Measurements from ENCODE around the gene MTA1.

Gene MTA1

DNA sequence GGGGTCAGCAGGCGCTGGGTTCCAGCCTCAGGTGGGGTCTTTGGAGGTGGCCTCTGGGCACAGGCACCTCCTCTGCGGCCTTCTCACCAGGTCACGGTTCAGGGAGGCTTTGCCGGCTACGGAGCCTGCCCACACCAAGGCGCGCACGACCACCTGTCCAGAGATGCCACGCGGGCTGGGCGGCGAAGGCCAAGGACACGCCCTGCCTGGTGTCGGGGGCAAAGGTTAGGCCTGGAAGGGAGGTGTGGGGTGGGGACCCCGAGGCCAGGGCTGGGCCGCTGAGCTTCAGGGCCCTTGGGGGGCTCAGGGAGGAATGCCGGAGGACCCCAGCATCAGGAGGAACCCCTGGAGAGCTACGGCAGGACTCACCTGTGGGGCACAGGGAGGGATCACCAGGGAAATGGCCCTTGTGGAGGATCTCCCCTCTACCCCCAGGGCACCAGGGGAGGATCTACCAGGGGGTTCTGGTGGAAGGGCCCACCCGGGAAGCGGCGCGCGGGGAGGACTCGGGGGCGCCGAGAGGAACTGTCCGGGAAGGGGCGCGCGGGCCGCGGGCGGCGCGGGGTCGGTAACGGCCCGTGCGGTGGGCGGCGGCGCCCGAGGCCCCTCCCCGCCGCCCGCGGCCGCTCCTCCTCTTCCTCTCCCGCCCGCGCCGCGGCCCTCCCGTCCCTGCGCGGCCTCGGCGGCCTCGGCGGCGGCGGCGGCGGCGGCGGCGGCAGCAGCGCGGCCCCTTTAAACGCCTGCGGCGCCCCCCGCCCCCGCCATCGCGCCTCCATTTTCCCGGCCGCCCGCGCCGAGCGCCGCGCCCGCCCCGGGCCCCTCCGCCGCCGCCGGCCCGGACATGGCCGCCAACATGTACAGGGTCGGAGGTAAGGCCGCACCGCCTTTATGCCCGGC lies at the start of gene MTA1:
TSS of gene MTA1 (plus strand) at position 633 of the 897 bp plus-strand sequence. CDS start at position 842, 209 bp downstream.
- peak; percentile 44 for DNase-seq

DNA sequence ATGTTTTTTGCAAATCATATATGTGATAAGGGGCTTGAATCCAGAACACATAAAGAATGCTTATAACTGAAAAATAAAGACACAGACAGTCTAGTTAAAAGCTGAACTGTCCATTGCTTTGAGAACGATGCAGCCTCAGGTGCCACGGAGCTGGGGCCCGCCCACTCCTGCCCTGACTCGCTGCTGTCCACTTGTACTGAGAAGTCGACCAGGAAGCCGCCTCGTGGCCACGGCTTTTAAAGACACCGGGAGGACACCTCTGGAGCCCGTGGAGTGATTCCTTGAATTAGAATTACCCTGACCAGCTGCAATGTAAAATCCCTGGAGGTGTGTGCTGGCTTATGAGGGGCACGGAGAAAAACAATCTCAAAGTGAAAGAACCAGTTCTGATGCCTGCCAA lies 45.2 kb upstream of the MTA1 start:
- no peak for DNase-seq

DNA sequence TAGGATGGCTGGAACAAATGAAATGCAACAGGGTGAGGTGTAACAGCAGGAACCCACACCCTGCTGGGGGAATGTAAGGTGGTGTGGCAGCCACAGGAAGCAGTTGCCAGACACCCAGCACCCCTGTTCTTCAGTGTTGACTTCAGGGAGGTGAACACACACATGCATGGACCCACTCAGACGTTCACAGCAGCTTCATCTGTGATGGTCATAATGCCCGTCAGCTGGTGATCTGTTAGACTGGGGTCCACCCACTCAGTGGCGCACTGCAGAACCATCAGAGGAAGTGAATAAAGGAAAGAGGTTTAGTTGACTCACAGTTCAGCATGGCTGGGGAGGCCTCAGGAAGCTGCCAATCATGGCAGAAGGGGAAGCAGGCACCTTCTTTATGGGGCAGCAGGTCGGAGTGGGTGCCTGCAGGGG lies 44.0 kb upstream of the MTA1 start:
- DNase-seq = no peak

DNA sequence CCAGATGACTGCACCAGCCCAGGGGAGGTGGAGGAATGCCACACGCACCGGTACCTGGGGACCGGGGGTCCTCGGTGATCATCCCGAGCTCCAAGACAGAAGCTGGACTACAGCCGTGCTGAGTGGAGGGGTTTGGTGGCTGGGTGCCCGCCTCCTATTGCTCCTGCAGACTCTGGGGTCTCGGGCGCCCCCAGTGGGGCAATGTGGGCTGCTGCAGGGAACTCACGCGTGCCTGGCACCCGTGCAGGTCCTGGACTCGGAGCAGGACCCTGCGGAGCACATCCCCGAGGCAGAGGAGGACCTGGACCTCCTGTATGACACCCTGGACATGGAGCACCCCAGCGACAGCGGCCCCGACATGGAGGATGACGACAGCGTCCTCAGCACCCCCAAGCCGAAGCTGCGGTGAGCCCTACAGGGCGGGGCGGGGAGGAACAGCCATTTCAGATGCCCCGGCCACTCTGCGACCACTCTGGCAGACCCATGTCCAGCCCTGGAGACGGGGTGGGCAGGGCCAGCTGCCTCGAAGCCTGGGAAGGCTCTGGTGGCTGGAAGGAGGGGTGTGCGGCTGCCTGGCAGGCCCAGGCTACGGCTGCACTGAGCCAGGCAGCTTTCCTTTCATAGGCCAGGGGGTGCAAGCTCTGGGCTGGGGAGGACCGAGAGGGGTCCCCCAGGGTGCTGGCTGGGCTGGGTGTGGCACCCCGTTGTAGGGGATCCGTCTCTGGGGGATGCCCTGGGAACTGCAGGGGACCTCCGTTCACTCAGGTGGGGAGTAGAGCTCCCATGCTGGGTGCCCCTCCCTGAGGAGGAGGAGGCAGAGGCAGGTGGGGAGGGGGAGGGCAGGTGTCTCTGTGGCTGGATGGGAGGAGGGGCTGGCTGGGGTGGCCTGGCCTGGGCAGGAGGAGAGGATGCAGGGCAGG lies 42.8 kb upstream of the MTA1 start:
- DNase-seq = no peak

DNA sequence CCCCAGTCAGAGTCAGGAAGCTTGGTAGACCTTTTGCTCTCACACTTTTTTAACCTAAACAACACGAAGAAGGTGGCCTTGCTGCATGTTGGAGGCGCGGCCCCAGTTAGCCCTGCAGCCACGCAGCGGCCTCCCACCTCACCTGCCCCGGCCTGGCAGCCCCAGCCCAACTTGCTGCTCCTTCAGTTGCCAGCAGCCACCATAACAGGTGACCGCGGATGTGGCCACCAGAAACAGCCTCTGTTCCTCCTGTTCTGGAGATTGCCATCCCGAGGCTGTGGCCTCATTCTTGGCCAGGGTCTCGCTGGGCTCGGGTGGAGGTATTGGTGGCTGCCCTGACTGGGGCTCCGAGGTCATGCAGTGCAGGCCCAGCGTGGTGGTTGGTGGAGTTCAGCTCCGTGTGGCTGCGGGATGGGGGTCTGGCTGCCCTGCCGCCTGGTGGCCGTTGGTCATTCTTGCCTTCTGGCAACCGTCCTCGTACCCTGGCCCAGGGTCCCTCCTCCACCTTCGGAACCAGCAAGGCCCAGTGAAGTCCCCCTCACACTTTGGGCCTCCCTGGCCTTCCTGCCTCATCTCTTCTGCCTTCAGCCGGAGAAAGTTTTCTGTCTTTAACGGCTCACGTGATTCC lies 42.0 kb upstream of the MTA1 start:
- DNase-seq = no peak

DNA sequence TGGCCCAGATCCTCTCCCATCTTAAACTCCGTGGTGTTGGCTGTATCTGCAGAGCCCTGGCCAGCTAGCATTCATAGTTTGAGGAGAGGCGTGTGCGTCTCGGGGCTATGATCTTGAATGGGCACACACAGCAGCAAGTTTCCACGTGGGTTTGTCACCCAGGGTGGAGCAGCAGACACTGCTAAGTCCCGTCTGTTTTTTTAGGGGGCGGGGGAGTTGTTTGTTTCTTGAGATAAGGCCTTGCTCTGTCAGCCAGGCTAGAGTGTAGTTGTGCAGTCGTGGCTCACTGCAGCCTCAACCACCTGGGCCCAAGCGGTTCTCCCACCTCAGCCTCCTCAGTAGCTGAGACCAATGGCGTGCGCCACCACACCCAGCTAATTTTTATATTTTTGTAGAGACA lies 41.4 kb upstream of the MTA1 start:
- no peak for DNase-seq

DNA sequence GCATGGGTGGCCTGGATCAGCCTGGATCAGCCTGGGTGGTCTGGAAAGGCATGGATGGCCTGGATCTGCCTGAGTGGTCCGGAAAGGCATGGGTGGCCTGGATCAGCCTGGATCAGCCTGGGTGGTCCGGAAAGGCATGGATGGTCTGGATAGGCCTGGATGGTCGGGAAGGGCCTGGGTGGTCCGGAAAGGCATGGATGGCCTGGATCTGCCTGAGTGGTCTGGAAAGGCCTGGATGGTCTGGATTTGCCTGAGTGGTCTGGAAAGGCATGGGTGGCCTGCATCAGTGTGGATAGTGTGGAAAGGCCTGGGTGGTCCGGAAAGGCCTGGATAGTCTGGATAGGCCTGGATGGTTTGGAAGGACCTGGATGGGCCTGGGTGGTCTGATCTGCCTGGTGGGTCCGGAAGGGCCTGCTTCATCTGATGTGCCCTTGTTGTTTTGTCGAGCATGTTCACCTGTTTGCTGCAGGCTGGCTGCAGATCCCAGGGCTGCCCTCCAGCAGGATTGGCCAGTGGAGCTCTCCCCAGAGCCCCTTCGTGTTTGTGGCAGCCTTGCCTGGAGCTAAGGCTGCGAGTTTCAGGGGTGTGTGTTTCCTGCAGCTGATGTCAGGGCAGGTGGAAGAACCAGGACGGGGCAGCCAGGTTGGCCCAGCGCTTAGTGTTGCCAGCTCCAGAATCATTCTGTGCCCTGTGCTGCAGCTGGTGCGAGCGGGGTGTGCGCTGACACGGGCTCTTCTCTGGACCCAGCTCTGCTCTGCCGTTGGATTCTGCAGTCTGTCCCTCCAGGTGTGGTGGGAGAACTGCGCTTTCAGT lies 40.5 kb upstream of the MTA1 start:
- no peak for DNase-seq

DNA sequence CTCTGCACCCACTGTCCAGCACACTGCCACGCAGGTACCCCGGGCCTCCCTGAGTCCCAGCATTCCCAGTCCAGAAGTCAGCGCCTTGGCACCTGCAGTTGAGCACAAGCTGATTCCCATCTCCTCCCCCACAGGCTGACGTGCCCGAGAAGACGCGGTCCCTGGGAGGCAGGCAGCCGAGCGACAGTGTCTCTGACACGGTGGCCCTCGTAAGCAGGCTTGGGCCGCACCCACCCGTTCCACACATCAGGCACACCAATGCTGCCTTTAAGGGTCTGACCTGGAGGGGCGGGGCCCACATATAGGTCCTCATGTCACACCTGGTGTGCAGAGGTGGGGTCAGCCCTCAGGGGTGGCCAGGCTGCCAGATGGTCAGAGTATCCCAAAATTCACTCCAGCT lies 39.7 kb upstream of the MTA1 start:
- DNase-seq = no peak

DNA sequence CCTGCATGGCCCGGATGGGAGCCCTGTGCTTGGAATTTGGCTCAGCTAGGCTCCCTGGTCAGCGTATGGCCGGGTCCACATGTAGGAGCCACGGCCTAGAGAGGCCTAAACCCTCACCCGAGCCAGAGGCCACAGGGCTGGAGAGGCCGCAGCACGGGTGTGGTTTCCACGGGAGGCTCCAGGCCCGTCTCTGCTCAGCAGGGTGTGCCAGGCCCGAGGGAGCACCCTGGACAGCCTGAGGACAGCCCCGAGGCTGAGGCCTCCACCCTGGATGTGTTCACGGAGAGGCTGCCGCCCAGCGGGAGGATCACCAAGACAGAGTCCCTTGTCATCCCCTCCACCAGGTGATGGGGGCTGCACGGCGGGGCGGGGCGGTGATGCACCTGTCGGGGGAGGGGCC lies 38.9 kb upstream of the MTA1 start:
- no peak for DNase-seq

DNA sequence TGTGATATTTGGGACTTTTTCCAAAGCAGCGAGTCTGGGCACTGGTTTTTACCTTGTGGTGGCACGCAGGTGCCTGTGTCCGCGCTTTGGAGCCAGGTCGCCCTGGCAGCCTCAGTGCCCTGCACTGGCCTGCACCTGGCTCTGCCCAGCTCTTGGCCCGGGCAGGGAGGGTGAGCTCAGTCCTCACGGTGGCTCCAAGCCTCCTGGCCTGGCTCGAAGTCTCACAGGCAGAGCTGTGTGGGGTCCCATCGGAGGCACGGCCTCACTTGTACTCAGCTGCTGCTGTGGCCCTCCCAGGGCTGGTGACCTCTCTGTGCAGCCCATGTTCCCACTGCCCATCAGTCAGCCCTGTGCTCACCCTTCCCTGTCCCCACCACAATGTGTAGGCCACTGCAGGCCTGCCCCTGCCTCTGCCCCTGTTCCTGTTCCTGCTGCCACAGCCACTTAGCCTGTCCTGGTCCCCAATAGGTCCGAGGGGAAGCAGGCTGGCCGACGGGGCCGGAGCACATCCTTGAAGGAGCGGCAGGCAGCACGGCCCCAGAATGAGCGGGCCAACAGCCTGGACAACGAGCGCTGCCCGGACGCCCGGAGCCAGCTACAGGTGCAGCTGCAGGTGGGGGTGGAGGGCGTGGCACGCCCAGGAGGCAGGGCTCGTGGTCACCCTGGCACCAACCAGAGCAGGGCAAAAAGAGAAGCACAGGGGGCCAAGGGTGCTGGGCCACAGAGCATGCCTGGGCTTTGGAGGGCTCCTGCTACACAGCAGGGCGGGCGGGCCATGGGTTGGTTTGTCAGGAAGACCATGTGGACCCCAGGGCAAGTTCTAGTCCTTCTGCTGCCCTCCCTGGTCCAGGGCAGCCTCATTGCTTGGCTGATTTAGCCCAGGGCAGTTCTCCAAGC lies 37.9 kb upstream of the MTA1 start:
- DNase-seq = no peak

DNA sequence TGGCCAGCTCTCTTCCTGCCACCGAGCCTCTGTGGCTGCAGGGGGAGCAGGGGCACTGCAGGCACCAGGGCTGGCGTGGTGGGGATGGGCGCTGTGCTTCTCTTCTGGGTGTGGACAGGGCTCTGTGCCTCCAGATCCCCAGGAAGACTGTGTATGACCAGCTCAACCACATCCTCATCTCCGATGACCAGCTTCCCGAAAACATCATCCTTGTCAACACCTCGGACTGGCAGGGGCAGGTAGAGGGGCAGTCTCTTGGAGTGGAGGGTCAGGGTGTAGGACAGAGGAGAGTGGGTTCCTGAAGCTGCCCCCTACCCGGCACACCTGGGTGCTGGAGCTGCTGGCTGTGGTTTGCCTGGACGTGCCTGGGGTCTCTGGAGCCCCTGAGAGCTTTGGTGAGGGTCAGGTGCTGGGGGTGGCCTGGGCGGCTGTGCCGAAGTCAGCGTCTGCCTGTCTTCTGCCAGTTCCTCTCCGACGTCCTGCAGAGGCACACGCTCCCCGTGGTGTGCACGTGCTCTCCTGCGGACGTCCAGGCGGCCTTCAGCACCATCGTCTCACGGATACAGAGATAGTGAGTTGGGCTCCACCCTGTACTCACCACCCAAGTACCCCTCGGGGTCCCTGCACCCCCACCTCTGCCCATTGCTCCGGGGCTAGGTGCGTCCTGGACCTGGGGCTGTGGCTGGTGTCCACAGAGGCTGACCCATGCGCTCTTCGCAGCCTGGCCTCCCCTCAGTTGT lies 37.1 kb upstream of the MTA1 start:
- no peak for DNase-seq

DNA sequence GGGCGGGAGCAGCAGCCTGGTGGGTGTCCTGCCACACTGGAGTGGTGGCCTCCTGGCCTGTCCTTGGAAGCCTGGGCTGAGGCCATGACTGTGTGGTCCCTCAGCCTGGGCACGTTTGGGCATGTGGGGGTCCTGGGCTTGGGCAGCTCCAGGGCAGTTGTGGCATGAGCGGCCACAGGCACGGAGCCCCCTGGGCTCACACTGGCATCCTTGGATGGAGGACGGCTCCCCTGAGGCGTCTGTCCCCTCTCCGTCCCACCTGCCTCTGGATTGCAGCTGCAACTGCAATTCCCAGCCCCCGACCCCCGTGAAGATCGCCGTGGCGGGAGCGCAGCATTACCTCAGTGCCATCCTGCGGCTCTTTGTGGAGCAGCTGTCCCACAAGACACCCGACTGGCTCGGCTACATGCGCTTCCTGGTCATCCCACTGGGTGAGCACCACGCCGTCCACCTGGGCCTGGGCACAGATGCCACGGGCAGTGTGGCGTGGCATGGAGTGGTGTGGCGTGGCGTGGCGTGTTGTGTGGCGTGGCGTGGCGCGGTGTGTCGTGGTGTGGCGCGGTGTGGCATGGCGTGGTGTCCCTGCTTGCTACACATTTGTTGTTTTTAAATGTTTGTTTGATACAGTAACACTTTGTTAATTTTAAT lies 36.4 kb upstream of the MTA1 start:
- DNase-seq = no peak

DNA sequence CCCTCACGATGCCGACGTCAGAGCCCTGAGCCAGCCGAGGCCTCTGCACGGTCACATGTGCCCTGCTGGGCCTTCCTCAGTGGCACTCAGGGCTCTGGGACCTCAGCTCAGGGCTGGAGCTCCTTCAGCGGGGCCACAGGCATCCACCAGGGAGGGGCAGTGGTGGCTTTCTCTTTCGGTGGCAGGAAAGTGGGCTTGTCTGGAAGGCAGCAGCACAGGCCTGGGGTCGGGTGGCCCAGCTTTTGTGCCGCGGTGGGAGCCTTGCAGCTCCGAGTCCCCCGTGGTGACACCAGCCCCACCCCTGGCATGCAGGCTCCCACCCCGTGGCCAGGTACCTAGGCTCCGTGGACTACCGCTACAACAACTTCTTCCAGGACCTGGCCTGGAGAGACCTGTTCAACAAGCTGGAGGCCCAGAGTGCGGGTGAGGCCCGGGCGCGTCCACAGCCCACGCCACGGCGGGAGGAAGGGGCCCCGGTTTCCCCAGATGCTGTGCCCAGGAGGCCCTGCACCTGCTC lies 35.5 kb upstream of the MTA1 start:
- no peak for DNase-seq

DNA sequence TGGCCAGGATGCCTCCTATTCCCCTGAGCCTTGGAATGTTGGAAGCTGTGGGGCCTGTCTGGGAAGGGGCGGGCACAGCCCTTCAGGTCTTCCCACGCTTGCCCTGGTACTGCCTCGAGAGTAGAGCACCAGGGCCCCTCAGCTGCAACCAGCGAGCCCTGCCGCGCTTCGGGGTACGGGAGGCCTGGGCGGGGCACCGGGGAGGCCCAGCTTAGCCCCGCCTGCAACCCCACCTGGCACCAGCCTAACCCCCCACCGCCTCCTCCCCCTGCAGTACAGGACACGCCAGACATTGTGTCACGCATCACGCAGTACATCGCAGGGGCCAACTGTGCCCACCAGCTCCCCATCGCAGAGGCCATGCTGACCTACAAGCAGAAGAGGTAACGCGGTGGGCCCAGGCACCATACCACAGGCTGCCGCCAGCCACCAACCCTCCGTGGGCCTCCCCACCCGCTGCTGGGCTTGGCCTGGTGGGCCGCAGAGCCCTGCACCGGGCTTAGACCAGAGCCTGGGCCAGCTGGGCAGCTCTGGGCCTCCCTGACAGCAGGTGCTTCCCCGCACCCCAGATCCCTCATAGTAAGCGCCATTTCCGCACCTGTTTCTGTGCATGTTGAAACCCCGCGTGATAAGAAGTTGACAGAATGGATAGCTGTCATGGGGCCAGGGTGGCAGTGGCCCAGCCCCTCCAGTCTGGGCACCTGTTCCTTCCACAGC lies 34.9 kb upstream of the MTA1 start:
- DNase-seq = no peak

DNA sequence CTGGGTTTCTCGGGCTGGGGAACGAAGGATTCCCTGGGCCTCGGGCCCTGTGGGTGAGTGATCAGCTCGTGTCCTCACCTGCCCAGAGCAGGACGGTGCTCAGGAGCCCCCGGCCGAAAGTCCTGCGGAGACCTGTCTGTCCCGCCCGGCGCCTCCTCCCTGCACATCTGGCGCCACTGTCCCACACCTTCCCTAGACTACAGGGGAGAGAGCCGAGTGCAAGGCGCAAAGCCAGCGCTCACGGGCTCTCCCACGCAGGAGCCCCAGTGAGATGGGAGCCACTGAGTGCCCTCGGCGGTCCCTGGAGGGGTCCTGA lies 34.3 kb upstream of the MTA1 start:
- no peak for DNase-seq

DNA sequence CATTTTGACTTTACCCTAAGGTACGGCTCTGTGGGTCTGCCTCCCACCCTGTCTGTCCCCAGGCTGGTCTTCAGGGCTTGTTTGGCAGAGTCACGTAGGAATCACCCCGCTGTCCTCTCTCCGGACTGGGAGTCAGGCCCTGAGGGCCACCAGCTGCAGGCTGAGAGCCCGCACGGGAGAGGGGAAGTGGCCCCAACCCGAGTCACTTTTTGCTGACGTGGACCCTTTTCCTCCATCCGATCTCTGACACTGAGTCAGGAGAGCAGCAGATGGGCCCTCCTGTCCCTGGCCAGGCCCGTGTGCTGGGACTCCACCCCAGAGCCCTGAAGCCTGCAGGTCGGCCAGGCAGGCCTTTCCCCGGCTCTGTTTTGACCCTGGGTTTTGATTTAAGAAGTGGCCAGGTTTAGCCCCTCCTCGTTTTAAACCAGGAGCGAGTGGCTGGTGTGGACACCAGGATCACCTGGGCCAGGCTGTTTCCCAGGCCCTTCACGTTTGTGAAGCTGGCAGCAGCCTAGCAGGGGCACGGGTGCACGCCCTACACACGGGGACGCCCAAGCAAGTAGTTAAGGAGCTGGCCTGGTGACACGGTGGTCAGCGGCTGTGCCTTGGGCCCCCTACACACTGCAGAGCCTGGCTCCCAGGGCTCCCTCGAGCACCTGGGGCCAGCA lies 33.8 kb upstream of the MTA1 start:
- no peak for DNase-seq

DNA sequence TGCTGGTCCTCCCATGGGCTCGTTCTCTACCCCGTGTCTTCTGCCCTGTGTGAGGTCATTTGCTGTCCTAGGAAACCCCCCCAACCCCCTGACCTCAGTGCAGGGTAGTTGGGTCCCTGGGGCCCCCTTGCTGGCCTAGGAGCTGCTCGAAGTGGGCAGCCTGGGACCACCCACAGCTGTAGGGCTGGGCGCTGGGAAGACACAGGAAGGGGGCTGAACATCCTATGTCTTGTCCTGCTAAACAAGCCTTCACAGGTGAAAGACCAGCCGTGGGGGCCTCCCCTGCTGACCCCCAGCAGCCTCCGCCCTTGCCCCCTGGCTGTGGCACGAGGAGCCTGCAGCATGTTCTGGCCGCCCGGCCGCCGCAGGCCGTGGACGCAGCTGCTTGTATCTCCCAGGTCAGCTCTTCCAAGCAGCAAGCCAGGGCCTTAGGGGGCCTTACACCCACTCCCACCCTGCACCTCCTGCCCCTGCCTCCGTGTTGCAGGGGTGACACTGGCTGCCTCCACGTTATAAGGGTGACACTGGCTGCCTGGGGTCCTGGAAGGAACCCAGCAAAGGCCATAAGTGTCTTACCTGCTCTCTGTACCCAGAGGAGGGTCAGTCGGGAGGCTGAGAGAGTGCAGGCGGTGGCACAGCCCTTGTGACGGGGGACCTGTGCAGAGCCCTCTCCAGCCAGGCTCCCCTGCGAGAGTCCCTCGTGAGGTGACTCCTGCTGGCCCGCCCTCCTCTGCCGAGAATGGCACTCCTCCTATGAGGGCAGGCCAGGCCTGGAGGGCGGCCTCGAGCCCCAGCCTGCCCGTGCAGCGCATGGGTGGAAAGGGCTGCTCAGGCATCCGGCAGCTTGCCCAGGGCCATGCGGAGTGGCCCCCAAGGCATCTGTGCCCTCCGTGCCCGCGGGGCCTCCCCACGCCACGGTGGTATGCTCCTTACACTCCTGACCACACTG lies 32.8 kb upstream of the MTA1 start:
- DNase-seq = no peak

DNA sequence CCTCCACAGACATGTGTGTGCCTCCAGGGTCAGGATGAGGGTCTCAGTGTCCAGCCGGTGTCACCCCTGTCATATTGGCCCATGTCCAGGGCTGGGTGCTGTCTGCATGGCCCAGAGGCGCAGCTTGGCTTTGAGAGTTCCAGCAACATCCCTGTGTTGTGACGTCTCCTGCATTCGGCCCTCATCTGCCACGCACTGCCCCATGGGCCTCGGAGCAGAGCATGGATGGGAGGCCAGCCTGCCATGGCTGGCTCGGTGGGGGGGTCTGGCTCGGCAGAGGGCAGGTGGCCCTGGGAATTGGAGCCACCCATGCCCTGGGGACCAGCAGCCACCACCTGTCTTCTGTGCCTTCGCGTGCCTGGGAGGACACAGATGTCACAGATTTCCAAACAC lies 32.1 kb upstream of the MTA1 start:
- no peak for DNase-seq

Data from DMS79 treated with DMSO at 0.1 percent for 48 hours (cell line).